Mesendoderm (in vitro differentiated cells): ENCODE results near the gene DNAJC12.
A peak's percentile ranks its signal among the peaks of the same experiment; 100 is the strongest.

ENCODE experiments used
- DNase-seq: peaks from one replicate; pipeline ENCODE4 v3.0.0; 2013
- H2AK5ac ChIP-seq: 2 replicates; pipeline ENCODE4 v1.6.1; 2013; ENCODE audit warnings: low read length, inconsistent platforms
- H2BK120ac ChIP-seq: 2 replicates; pipeline ENCODE4 v1.6.1; 2013; ENCODE audit warnings: low read depth, mild to moderate bottlenecking, low read length, moderate library complexity, mixed read lengths
- H2BK15ac ChIP-seq: replicated peaks from 2 replicates; pipeline ENCODE4 v1.6.1; 2013; ENCODE audit warnings: low read depth, mild to moderate bottlenecking, moderate library complexity
- H2BK5ac ChIP-seq: 2 replicates; pipeline ENCODE4 v1.6.1; 2013; ENCODE audit warnings: low read length, inconsistent platforms
- H3K18ac ChIP-seq: 2 replicates; pipeline ENCODE4 v1.6.1; 2013; ENCODE audit warnings: mild to moderate bottlenecking, low read length, mixed read lengths
- H3K23ac ChIP-seq: one replicate; pipeline ENCODE4 v1.6.1; 2013; ENCODE audit warnings: low read length
- H3K27ac ChIP-seq: 2 replicates; pipeline ENCODE4 v1.5.1; 2013; ENCODE audit warnings: low read depth, mild to moderate bottlenecking, inconsistent platforms, low read length, moderate library complexity
- H3K27me3 ChIP-seq: 2 replicates; pipeline ENCODE4 v1.6.1; 2013; ENCODE audit warnings: low read length, control low read depth, mild to moderate bottlenecking, inconsistent platforms; ENCODE audit not compliant: insufficient read depth, poor library complexity
- H3K36me3 ChIP-seq: 2 replicates; pipeline ENCODE4 v1.6.1; 2013; ENCODE audit warnings: low read length, inconsistent platforms; ENCODE audit not compliant: control insufficient read depth, insufficient read depth
- H3K4ac ChIP-seq: one replicate; pipeline ENCODE4 v1.6.1; 2013; ENCODE audit warnings: low read depth, mild to moderate bottlenecking, low read length, moderate library complexity
- H3K4me1 ChIP-seq: 2 replicates; pipeline ENCODE4 v1.6.1; 2013; ENCODE audit warnings: low read depth, low read length, inconsistent platforms; ENCODE audit not compliant: control insufficient read depth
- H3K4me2 ChIP-seq: 2 replicates; pipeline ENCODE4 v1.6.1; 2013; ENCODE audit warnings: low read length
- H3K4me3 ChIP-seq: 2 replicates; pipeline ENCODE4 v1.5.1; 2013; ENCODE audit warnings: mild to moderate bottlenecking, low read length
- H3K56ac ChIP-seq: one replicate; pipeline ENCODE4 v1.6.1; 2013; ENCODE audit warnings: low read length
- H3K79me1 ChIP-seq: 2 replicates; pipeline ENCODE4 v1.6.1; 2013; ENCODE audit warnings: low read length, inconsistent platforms
- H3K79me2 ChIP-seq: 2 replicates; pipeline ENCODE4 v1.6.1; 2013; ENCODE audit warnings: mild to moderate bottlenecking, low read length; ENCODE audit not compliant: control insufficient read depth, insufficient read depth
- H3K9ac ChIP-seq: 2 replicates; pipeline ENCODE4 v1.6.1; 2013; ENCODE audit warnings: low read length, inconsistent platforms
- H4K5ac ChIP-seq: one replicate; pipeline ENCODE4 v1.6.1; 2013; ENCODE audit warnings: low read length
- H4K8ac ChIP-seq: one replicate; pipeline ENCODE4 v1.6.1; 2013; ENCODE audit warnings: low read depth, mild to moderate bottlenecking, control low read depth, low read length, moderate library complexity
- whole genome bisulfite sequencing: extraction: QIAGEN DNeasy Blood & Tissue Kit; methylation state at CpG from one replicate; pipeline ENCODE4 v1.1.7; 2013; ENCODE audit warnings: low lambda C conversion rate, missing lambda C conversion rate; ENCODE audit not compliant: insufficient coverage; ENCODE audit errors: extremely low coverage; 5-methylcytosine and 5-hydroxymethylcytosine counted together

Gene DNAJC12

GRCh38 chr10:67794256-67794655 lies 43.7 kb downstream of the DNAJC12 start:
- H4K5ac ChIP-seq, result no peak overlapping the region
- no peak overlapping the region for H4K8ac ChIP-seq
- peaks cover 6% of the 10 kb centered on the region for H3K4me1 ChIP-seq
- H3K79me2 ChIP-seq, result no peaks in the 10 kb centered on the region
- H2AK5ac ChIP-seq, result no peak overlapping the region
- no peak overlapping the region for H3K9ac ChIP-seq
- no peak overlapping the region for H2BK15ac ChIP-seq
- no peak for DNase-seq
- no peak overlapping the region for H3K4ac ChIP-seq
- H2BK5ac ChIP-seq, result no peak overlapping the region
- no peaks in the 10 kb centered on the region for H3K36me3 ChIP-seq
- H3K23ac ChIP-seq, result no peak overlapping the region
- no peaks in the 10 kb centered on the region for H3K79me1 ChIP-seq
- no peak overlapping the region for H3K4me2 ChIP-seq
- no peaks in the 10 kb centered on the region for H3K27me3 ChIP-seq
- H3K4me3 ChIP-seq, result no peak overlapping the region
- no peak overlapping the region for H2BK120ac ChIP-seq
- no peak overlapping the region for H3K56ac ChIP-seq
- no peak overlapping the region for H3K18ac ChIP-seq
- WGBS, result no CpG with 5 or more reads among the region's 4 CpGs
- no peak overlapping the region for H3K27ac ChIP-seq

GRCh38 chr10:67793313-67793712 lies 44.7 kb downstream of the DNAJC12 start:
- Histone ChIP-seq H3K4me3 (no peak overlapping the region), H2BK15ac (no peak overlapping the region), H3K23ac (no peak overlapping the region), H3K79me1 (no peaks in the 10 kb centered on the region), H3K4ac (no peak overlapping the region), H3K36me3 (no peaks in the 10 kb centered on the region), H4K8ac (no peak overlapping the region), H2AK5ac (no peak overlapping the region), H3K18ac (no peak overlapping the region), H4K5ac (no peak overlapping the region), H3K4me1 (peaks cover 6% of the 10 kb centered on the region), H2BK120ac (no peak overlapping the region), H3K56ac (no peak overlapping the region), H3K9ac (no peak overlapping the region), H3K27me3 (no peaks in the 10 kb centered on the region), H2BK5ac (no peak overlapping the region), H3K4me2 (no peak overlapping the region), H3K79me2 (no peaks in the 10 kb centered on the region), H3K27ac (no peak overlapping the region)
- WGBS, result no CpG with 5 or more reads among the region's 2 CpGs
- no peak for DNase-seq

- Histone ChIP-seq H3K18ac (no peak overlapping the region), H3K27ac (no peak overlapping the region), H4K5ac (no peak overlapping the region), H2AK5ac (no peak overlapping the region), H2BK120ac (no peak overlapping the region), H3K23ac (no peak overlapping the region), H3K56ac (no peak overlapping the region), H3K79me1 (no peaks in the 10 kb centered on the region), H3K4ac (no peak overlapping the region), H3K4me1 (peaks cover 6% of the 10 kb centered on the region), H4K8ac (no peak overlapping the region), H3K4me3 (no peak overlapping the region), H3K4me2 (no peak overlapping the region), H3K36me3 (no peaks in the 10 kb centered on the region), H3K9ac (no peak overlapping the region), H3K27me3 (no peaks in the 10 kb centered on the region), H2BK15ac (no peak overlapping the region), H3K79me2 (no peaks in the 10 kb centered on the region), H2BK5ac (no peak overlapping the region)
- no peak for DNase-seq
Measured at GRCh38 chr10:67792653-67793052, 45.3 kb downstream of the DNAJC12 start.

GRCh38 chr10:67790534-67791408 lies 47.2 kb downstream of the DNAJC12 start:
- H3K23ac ChIP-seq, result no peak overlapping the region
- peak overlapping the region; percentile 68 for H3K27ac ChIP-seq
- no peak overlapping the region for H2AK5ac ChIP-seq
- DNase-seq, result peak; percentile 86
- no peak overlapping the region for H4K8ac ChIP-seq
- no peaks in the 10 kb centered on the region for H3K36me3 ChIP-seq
- H3K9ac ChIP-seq, result no peak overlapping the region
- peak overlapping the region; percentile 91 for H3K18ac ChIP-seq
- no peak overlapping the region for H3K4me2 ChIP-seq
- peak overlapping the region; percentile 93 for H2BK120ac ChIP-seq
- H3K27me3 ChIP-seq, result no peaks in the 10 kb centered on the region
- H2BK15ac ChIP-seq, result no peak overlapping the region
- no peak overlapping the region for H4K5ac ChIP-seq
- H3K79me2 ChIP-seq, result no peaks in the 10 kb centered on the region
- H3K56ac ChIP-seq, result peak overlapping the region; percentile 54
- no peak overlapping the region for H3K4me3 ChIP-seq
- no peak overlapping the region for H2BK5ac ChIP-seq
- H3K79me1 ChIP-seq, result no peaks in the 10 kb centered on the region
- H3K4me1 ChIP-seq, result peaks cover 6% of the 10 kb centered on the region
- WGBS, result no CpG with 5 or more reads among the region's 6 CpGs
- H3K4ac ChIP-seq, result peak overlapping the region; percentile 96

- DNase-seq, result peak; percentile 88
- H2BK15ac ChIP-seq, result no peak overlapping the region
- H2BK5ac ChIP-seq, result no peak overlapping the region
- H3K9ac ChIP-seq, result no peak overlapping the region
- no CpG with 5 or more reads among the region's 2 CpGs for WGBS
- no peak overlapping the region for H4K8ac ChIP-seq
- no peak overlapping the region for H3K23ac ChIP-seq
- H3K56ac ChIP-seq, result no peak overlapping the region
- no peak overlapping the region for H4K5ac ChIP-seq
- no peak overlapping the region for H3K4ac ChIP-seq
- H2AK5ac ChIP-seq, result no peak overlapping the region
- H3K36me3 ChIP-seq, result no peaks in the 10 kb centered on the region
- no peak overlapping the region for H3K18ac ChIP-seq
- H3K4me3 ChIP-seq, result no peak overlapping the region
- peaks cover 6% of the 10 kb centered on the region for H3K4me1 ChIP-seq
- H3K27me3 ChIP-seq, result no peaks in the 10 kb centered on the region
- no peaks in the 10 kb centered on the region for H3K79me2 ChIP-seq
- no peaks in the 10 kb centered on the region for H3K79me1 ChIP-seq
- H2BK120ac ChIP-seq, result peak overlapping the region; percentile 10
- H3K27ac ChIP-seq, result no peak overlapping the region
- H3K4me2 ChIP-seq, result no peak overlapping the region
Measured at GRCh38 chr10:67789769-67790168, 48.2 kb downstream of the DNAJC12 start.
